Measurements from ENCODE around the gene RBM43.

GRCh38 chr2:151302879-151303278 lies 41.2 kb upstream of the RBM43 start:
- TF ChIP-seq CTCF (IDR thresholded peaks at IDR 0.05) (no peak), POLR2AphosphoS5 (IDR thresholded peaks at IDR 0.05) (no peak)
